HuH-7 (cell line): Measurements from ENCODE around the gene GLB1L3.

Experiments used
- DNase-seq: peaks from one replicate; pipeline ENCODE4 v3.0.0; 2011; ENCODE audit warnings: low spot score

Gene GLB1L3

GRCh38 chr11:134362192-134362901 is 86.2 kb downstream of the GLB1L3 start:
- DNase-seq = no peak

GRCh38 chr11:134363161-134363560 is 87.0 kb downstream of the GLB1L3 start:
- no peak for DNase-seq

- no peak for DNase-seq
Observed at GRCh38 chr11:134363592-134363991, 87.4 kb downstream of the GLB1L3 start.

GRCh38 chr11:134364261-134364660 is 88.1 kb downstream of the GLB1L3 start:
- DNase-seq = no peak

GRCh38 chr11:134365011-134365925 is 89.1 kb downstream of the GLB1L3 start:
- no peak for DNase-seq

- DNase-seq = no peak
Observed at GRCh38 chr11:134366254-134366653, 90.1 kb downstream of the GLB1L3 start.

- DNase-seq = no peak
Observed at GRCh38 chr11:134367781-134368180, 91.6 kb downstream of the GLB1L3 start.
